NCI-H1417 treated with DMSO at 0.1 percent for 48 hours (cell line): ENCODE results near the gene FATE1.
"Not testable (repeated sequence)": the region's sequence is repeated elsewhere in the genome, so short reads cannot be mapped to it uniquely, and the experiment has no call there.

ENCODE experiments used
- DNase-seq: peaks from one replicate; lab custom pipeline; 2025; lab: John Stamatoyannopoulos, UW

The FATE1 gene

GRCh38 chrX:151715752-151716151 lies at the start of gene FATE1:
TSS of gene FATE1 (plus strand) at chrX:151716035. CDS start at chrX:151716120, 85 bp downstream.
- DNase-seq, result no peak

GRCh38 chrX:151675121-151675746 lies 40.6 kb upstream of the FATE1 start:
- no peak for DNase-seq

GRCh38 chrX:151676196-151676595 lies 39.6 kb upstream of the FATE1 start:
- DNase-seq, result no peak

- DNase-seq, result no peak
Measured at GRCh38 chrX:151679798-151680402, 35.9 kb upstream of the FATE1 start.

- DNase-seq, result no peak
Measured at GRCh38 chrX:151680805-151681204, 35.0 kb upstream of the FATE1 start.

GRCh38 chrX:151687635-151688034 lies 28.2 kb upstream of the FATE1 start:
- DNase-seq, result no peak

GRCh38 chrX:151688695-151689094 lies 27.1 kb upstream of the FATE1 start:
- no peak for DNase-seq

- no peak for DNase-seq
Measured at GRCh38 chrX:151692825-151693224, 23.0 kb upstream of the FATE1 start.

GRCh38 chrX:151694121-151694520 lies 21.7 kb upstream of the FATE1 start:
- DNase-seq, result no peak

- DNase-seq, result no peak
Measured at GRCh38 chrX:151694661-151695582, 20.9 kb upstream of the FATE1 start, which contains the start of gene PRRG3. TSS of gene PRRG3 (plus strand) at chrX:151695458. CDS start at chrX:151698815, 3,357 bp downstream.

GRCh38 chrX:151695583-151696340 lies 20.1 kb upstream of the FATE1 start:
- DNase-seq, result no peak

GRCh38 chrX:151697082-151697481 lies 18.8 kb upstream of the FATE1 start:
- DNase-seq, result not testable (repeated sequence)

- no peak for DNase-seq
Measured at GRCh38 chrX:151697522-151697921, 18.3 kb upstream of the FATE1 start.

GRCh38 chrX:151698485-151698884 lies 17.4 kb upstream of the FATE1 start:
- no peak for DNase-seq

- no peak for DNase-seq
Measured at GRCh38 chrX:151699746-151700145, 16.1 kb upstream of the FATE1 start.

- no peak for DNase-seq
Measured at GRCh38 chrX:151700581-151700980, 15.3 kb upstream of the FATE1 start.

- no peak for DNase-seq
Measured at GRCh38 chrX:151701071-151701470, 14.8 kb upstream of the FATE1 start.

- DNase-seq, result no peak
Measured at GRCh38 chrX:151701531-151701930, 14.3 kb upstream of the FATE1 start.

GRCh38 chrX:151702026-151702714 lies 13.7 kb upstream of the FATE1 start:
- DNase-seq, result no peak

- no peak for DNase-seq
Measured at GRCh38 chrX:151702741-151703340, 13.0 kb upstream of the FATE1 start.

- DNase-seq, result no peak
Measured at GRCh38 chrX:151703487-151703886, 12.3 kb upstream of the FATE1 start.
